ENCODE results near the gene ABCD3.

The ABCD3 gene

DNA sequence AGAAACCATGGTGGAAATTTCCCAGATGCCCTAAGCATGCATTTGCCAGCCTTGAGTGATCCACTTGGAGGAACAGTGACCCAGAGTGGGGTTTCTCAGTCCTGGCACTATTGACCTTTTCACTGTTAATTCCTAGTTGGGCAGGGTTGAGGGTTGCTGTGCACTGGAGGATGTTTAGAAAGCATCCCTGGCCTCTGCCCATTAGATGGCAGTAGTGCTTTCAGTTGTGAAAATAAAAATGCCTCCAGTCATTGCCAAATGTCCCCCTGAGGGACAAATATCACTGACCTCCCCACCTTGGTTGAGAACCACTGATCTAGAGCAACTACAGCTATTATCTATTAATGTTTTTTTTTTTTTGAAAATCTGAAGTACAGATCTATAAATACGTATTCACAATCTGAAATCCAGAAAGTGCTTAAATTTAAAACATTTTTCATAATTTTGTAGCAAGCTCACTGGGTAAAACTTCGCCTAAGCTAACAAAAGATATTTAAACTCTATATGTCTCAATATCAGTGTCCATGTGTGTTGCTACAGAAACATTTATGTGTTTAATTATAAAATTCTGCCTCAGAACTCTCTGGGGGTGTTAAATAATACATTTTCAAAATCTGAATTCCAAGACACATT, 96.0 kb downstream of the ABCD3 start:
- no peak overlapping the region for H3K9ac ChIP-seq (ENCODE audit: low read depth, low read length)
- peaks cover 7% of the 10 kb centered on the region; the same call in 1 of the 2 replicates for H3K4me1 ChIP-seq (ENCODE audit: insufficient read depth, low read length)
- no peaks in the 10 kb centered on the region for H3K9me3 ChIP-seq (ENCODE audit: control insufficient read depth, insufficient read depth, low read length)
- no peaks in the 10 kb centered on the region for H3K36me3 ChIP-seq (ENCODE audit: insufficient read depth, low read length)

DNA sequence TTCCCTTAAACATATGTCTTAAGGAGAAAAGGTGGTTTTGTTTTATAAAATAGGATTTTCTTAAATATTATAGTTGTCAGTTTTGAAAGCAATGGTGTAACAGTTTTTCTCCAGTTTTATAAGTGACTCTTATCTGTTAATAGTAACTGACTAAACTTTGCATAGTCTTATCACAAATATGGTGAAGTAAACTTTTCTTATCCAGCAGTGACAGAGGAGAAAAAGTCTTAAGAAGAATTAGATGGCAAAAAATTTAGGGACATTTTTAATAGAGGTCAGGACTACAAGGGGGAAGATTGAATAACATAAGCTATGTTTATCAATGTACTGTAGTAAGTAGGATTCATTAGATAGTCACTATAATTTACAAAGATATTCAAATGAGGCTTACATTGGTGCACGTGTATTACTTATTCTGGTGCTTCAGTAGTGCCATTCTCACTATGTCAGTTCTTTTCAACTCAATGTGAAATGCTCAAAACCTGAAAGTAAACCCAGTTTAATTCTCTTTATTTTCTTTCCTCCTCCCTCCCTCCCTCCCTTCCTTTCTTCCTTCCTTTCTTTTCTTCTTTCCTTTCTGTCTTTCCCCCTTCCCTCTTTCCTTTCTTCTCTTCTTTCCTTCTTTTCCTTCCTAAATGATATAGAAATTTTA, 97.2 kb downstream of the ABCD3 start:
- Histone ChIP-seq H3K9ac (ENCODE audit: low read depth, low read length) (no peak overlapping the region), H3K4me1 (ENCODE audit: insufficient read depth, low read length) (peaks cover 8% of the 10 kb centered on the region; the same call in 1 of the 2 replicates), H3K9me3 (ENCODE audit: control insufficient read depth, insufficient read depth, low read length) (no peaks in the 10 kb centered on the region), H3K36me3 (ENCODE audit: insufficient read depth, low read length) (no peaks in the 10 kb centered on the region)

DNA sequence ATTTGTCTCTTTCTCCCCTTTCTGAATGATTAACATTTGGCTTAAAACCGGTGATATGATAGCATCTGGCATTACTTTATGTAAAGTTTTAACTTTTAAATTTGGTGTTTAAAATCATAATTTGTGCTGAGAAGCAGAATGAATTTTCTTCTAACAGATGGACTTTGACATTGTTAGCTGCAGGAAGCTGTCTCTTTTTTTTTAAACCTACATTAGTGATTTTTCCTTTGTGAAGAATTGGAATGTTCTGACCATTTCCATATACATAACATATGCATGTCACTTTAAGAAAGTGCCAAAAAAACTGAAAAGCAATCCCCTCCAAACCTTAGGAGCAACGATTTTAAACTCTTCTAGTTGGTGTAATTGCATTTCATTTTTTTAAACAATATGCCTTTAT, 101.2 kb downstream of the ABCD3 start:
- no peak overlapping the region for H3K9ac ChIP-seq (ENCODE audit: low read depth, low read length)
- no peaks in the 10 kb centered on the region for H3K36me3 ChIP-seq (ENCODE audit: insufficient read depth, low read length)
- peaks cover 8% of the 10 kb centered on the region; the same call in 1 of the 2 replicates for H3K4me1 ChIP-seq (ENCODE audit: insufficient read depth, low read length)
- no peaks in the 10 kb centered on the region for H3K9me3 ChIP-seq (ENCODE audit: control insufficient read depth, insufficient read depth, low read length)

GRCh38 chr1:94522304-94522703, 104.1 kb downstream of the ABCD3 start:
- Histone ChIP-seq H3K9me3 (ENCODE audit: control insufficient read depth, insufficient read depth, low read length) (no peaks in the 10 kb centered on the region), H3K36me3 (ENCODE audit: insufficient read depth, low read length) (no peaks in the 10 kb centered on the region), H3K9ac (ENCODE audit: low read depth, low read length) (no peak overlapping the region), H3K4me1 (ENCODE audit: insufficient read depth, low read length) (peaks cover 8% of the 10 kb centered on the region)

GRCh38 chr1:94524531-94524930, 106.3 kb downstream of the ABCD3 start:
- no peaks in the 10 kb centered on the region for H3K9me3 ChIP-seq (ENCODE audit: control insufficient read depth, insufficient read depth, low read length)
- H3K9ac ChIP-seq (ENCODE audit: low read depth, low read length): no peak overlapping the region
- H3K4me1 ChIP-seq (ENCODE audit: insufficient read depth, low read length): peaks cover 6% of the 10 kb centered on the region
- no peaks in the 10 kb centered on the region for H3K36me3 ChIP-seq (ENCODE audit: insufficient read depth, low read length)

- Histone ChIP-seq H3K4me1 (ENCODE audit: insufficient read depth, low read length) (peaks cover 6% of the 10 kb centered on the region), H3K9me3 (ENCODE audit: control insufficient read depth, insufficient read depth, low read length) (no peaks in the 10 kb centered on the region), H3K9ac (ENCODE audit: low read depth, low read length) (no peak overlapping the region), H3K36me3 (ENCODE audit: insufficient read depth, low read length) (peaks cover 8% of the 10 kb centered on the region)
These were observed 108.2 kb downstream of the ABCD3 start for GRCh38 chr1:94526152-94526980.

DNA sequence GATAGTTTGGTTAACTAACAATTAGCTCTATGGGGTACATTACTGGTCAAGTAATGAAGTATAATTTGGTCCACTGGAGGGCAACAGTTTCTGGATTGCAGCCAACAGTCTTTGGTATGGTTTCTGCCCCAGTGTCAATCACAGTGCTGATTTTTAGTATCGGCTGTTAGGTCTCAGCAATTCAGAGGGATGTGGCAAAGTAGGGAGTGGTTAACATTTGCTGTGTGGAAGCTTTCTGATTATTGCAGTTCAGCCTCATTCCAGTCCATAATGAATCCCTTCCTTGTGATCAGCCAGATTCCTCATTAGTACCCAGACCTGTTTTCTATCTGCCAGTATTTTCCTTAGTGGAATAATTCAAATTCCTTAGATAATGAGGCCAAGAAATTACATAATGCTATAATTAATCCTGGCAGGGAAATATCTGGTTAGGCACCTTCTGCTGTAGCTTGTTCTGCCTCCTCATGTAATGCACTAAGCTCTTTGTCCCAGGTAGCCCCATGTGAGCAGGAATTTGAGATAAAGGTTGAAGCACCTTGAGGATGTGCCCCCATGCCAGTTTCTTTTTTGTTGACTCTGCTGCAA, 109.3 kb downstream of the ABCD3 start:
- H3K9ac ChIP-seq (ENCODE audit: low read depth, low read length): no peak overlapping the region
- H3K36me3 ChIP-seq (ENCODE audit: insufficient read depth, low read length): peaks cover 15% of the 10 kb centered on the region
- peaks cover 6% of the 10 kb centered on the region for H3K4me1 ChIP-seq (ENCODE audit: insufficient read depth, low read length)
- H3K9me3 ChIP-seq (ENCODE audit: control insufficient read depth, insufficient read depth, low read length): no peaks in the 10 kb centered on the region

- Histone ChIP-seq H3K9ac (ENCODE audit: low read depth, low read length) (no peak overlapping the region), H3K4me1 (ENCODE audit: insufficient read depth, low read length) (peaks cover 6% of the 10 kb centered on the region), H3K36me3 (ENCODE audit: insufficient read depth, low read length) (peaks cover 21% of the 10 kb centered on the region), H3K9me3 (ENCODE audit: control insufficient read depth, insufficient read depth, low read length) (no peaks in the 10 kb centered on the region)
These were observed 110.1 kb downstream of the ABCD3 start for GRCh38 chr1:94528299-94528698.

DNA sequence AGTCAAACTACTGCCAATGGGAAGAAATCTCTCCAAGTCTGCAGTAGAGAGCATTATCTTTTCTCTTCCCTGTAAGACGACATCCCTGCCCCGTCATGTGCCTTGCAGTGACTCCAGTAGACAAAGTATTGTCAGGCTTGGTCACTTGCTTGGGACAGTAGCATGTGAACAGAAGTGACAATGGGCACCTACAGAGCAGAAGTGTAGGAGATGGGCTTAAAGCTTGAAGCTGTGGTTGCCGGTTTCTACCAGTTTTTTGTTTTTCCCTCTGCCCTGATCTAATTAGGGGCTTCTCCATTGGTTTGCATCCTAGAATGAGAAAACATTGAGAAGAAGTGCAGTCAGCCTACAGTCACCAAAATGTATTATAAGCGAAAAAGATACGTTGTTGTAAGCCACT, 110.6 kb downstream of the ABCD3 start:
- H3K4me1 ChIP-seq (ENCODE audit: insufficient read depth, low read length): peaks cover 6% of the 10 kb centered on the region
- H3K9me3 ChIP-seq (ENCODE audit: control insufficient read depth, insufficient read depth, low read length): no peaks in the 10 kb centered on the region
- peaks cover 21% of the 10 kb centered on the region for H3K36me3 ChIP-seq (ENCODE audit: insufficient read depth, low read length)
- H3K9ac ChIP-seq (ENCODE audit: low read depth, low read length): no peak overlapping the region

DNA sequence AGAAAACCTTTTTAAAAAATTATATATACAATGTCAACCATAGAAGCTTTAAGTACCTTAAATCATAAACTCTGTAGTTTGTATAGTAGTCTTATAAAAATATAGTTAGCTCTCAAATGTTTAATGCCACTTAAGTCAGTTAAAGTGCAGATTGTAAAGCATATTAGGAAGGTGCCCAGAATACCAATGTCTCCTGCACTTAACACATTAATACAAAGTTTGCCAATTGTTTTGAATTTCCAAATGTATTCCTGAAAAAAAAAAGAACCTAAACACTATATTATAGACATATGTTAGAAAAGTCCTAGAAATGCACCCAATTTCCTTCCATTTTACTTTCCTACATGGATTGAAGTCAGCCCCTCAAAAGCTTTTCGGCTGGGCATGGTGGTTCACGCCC, 111.2 kb downstream of the ABCD3 start:
- no peak overlapping the region for H3K9ac ChIP-seq (ENCODE audit: low read depth, low read length)
- peaks cover 21% of the 10 kb centered on the region for H3K36me3 ChIP-seq (ENCODE audit: insufficient read depth, low read length)
- peaks cover 6% of the 10 kb centered on the region for H3K4me1 ChIP-seq (ENCODE audit: insufficient read depth, low read length)
- no peaks in the 10 kb centered on the region for H3K9me3 ChIP-seq (ENCODE audit: control insufficient read depth, insufficient read depth, low read length)

- H3K4me1 ChIP-seq (ENCODE audit: insufficient read depth, low read length): peaks cover 6% of the 10 kb centered on the region
- peaks cover 27% of the 10 kb centered on the region for H3K36me3 ChIP-seq (ENCODE audit: insufficient read depth, low read length)
- H3K9me3 ChIP-seq (ENCODE audit: control insufficient read depth, insufficient read depth, low read length): no peaks in the 10 kb centered on the region
- H3K9ac ChIP-seq (ENCODE audit: low read depth, low read length): no peak overlapping the region
These were observed 112.2 kb downstream of the ABCD3 start for GRCh38 chr1:94530373-94530878.

GRCh38 chr1:94531664-94532063, 113.5 kb downstream of the ABCD3 start:
- Histone ChIP-seq H3K9ac (ENCODE audit: low read depth, low read length) (no peak overlapping the region), H3K36me3 (ENCODE audit: insufficient read depth, low read length) (peaks cover 38% of the 10 kb centered on the region), H3K4me1 (ENCODE audit: insufficient read depth, low read length) (peaks cover 6% of the 10 kb centered on the region), H3K9me3 (ENCODE audit: control insufficient read depth, insufficient read depth, low read length) (no peaks in the 10 kb centered on the region)

DNA sequence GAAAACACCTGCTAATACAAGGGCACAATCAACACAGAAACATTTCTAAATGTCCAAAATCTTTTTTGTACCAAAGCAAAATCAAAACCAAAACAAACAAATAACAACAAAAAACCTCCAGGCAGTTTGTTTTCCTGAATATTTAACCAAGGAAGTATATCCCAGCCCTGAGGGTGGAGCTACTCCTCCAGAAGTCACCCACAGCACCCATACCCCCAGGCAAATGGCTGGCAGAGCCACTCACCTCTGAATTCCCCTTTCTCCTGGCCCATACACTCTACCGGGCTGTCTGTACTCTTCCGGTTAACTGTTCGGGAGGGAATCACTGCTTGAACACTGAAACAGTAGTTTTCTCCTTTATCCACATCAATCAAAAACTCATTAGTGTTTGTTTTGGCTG, 113.9 kb downstream of the ABCD3 start:
- Histone ChIP-seq H3K4me1 (ENCODE audit: insufficient read depth, low read length) (peaks cover 6% of the 10 kb centered on the region), H3K36me3 (ENCODE audit: insufficient read depth, low read length) (peaks cover 38% of the 10 kb centered on the region), H3K9me3 (ENCODE audit: control insufficient read depth, insufficient read depth, low read length) (no peaks in the 10 kb centered on the region), H3K9ac (ENCODE audit: low read depth, low read length) (no peak overlapping the region)

- Histone ChIP-seq H3K9me3 (ENCODE audit: control insufficient read depth, insufficient read depth, low read length) (no peaks in the 10 kb centered on the region), H3K9ac (ENCODE audit: low read depth, low read length) (no peak overlapping the region), H3K4me1 (ENCODE audit: insufficient read depth, low read length) (no peaks in the 10 kb centered on the region; the same call in 1 of the 2 replicates), H3K36me3 (ENCODE audit: insufficient read depth, low read length) (peaks cover 36% of the 10 kb centered on the region)
These were observed 116.9 kb downstream of the ABCD3 start for GRCh38 chr1:94535095-94535494.

Data from ES-I3 (cell line).